ENCODE results near the gene CNPPD1. TPM values are rescaled to one million over a fixed set of nuclear protein-coding genes. Genes with fewer than 3 reads are reported as not detected.

CNPPD1 gene
- total and polyA plus RNA-seq, 11 donors, result 37.3 to 118 (median 57.2) TPM

GRCh38 chr2:219168932-219169331 lies 7.8 kb downstream of the CNPPD1 start:
- Histone ChIP-seq H3K27ac (no peak overlapping the region), H3K9me3 (no peaks in the 10 kb centered on the region), H3K27me3 (no peaks in the 10 kb centered on the region), H3K36me3 (peaks cover 0 to 28% (median 22%) of the 10 kb centered on the region in 9 donors), H3K4me3 (no peak overlapping the region), H3K4me1 (peaks cover 0 to 15% (median 10%) of the 10 kb centered on the region in 12 donors)
- no peak for DNase-seq
- TF ChIP-seq CTCF (IDR thresholded peaks at IDR 0.05) (no peak), POLR2A (IDR thresholded peaks at IDR 0.05) (no peak)
- ATAC-seq, result no peak
- intact Hi-C loops (cut with DNase I), result loop anchor here in 4 of 10 donors (5.0 to 10.0 kb wide), 2 partner anchors 38 to 216 kb away; partner anchors contain the start of genes DNPEP (in 3 of the 4) and ZFAND2B (in 1 of the 4)

DNA sequence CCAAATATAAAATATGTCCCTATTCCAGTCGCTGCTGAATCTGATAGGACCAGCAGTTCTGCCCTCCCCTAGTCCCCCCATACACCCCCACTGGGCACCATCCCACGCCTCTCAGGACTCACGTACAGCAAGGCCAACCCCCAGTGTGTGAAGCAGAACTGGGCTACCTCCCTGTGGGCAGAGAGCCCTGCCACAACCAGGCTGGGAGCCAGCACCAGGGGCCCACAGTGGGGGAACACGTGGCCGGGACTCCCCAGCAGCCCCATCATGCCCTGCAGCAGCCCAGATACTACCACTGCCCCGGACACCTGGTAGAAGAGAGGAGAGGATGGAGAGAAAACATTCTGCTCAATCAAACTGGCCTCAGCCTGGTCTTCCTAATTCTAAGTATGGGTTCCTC lies 8.2 kb downstream of the CNPPD1 start:
- intact Hi-C loops (cut with DNase I), result loop anchor here in 4 of 10 donors (5.0 to 10.0 kb wide), 2 partner anchors 39 to 216 kb away; partner anchors contain the start of genes DNPEP (in 3 of the 4) and ZFAND2B (in 1 of the 4)
- no peak overlapping the region for H3K27ac ChIP-seq
- ATAC-seq, result peak in 2 of 4 donors; percentile 21 to 49
- no peak overlapping the region for H3K4me3 ChIP-seq
- no peak for DNase-seq
- TF ChIP-seq POLR2A (IDR thresholded peaks at IDR 0.05) (no peak), CTCF (IDR thresholded peaks at IDR 0.05) (no peak)
- H3K36me3 ChIP-seq, result peaks cover 0 to 24% (median 18%) of the 10 kb centered on the region in 9 donors
- H3K9me3 ChIP-seq, result no peaks in the 10 kb centered on the region
- WGBS, 4 donors, result 46 to 54% (median 50%) methylated on average over 6 of the region's 6 CpGs
- H3K4me1 ChIP-seq, result peaks cover 0 to 15% (median 10%) of the 10 kb centered on the region in 12 donors
- H3K27me3 ChIP-seq, result no peaks in the 10 kb centered on the region

DNA sequence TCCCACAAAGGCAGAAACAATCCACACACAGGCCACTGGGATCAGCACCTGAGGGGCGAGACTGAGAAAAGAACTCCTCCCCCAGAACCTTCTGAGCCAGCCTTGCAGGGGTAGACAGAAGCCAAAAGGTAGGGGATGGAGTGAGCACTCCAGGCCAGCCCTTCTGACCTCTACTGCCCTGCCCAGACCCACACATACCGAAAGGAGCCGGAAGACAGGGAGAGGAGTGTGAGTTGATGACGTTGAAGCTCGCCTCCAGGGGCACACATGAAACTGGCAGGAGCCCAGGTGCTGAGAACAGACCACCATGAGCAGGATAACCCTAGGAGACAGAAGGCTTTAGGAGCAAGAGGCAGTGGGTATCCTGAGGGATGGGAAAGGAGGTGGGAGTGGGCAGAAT lies 8.7 kb downstream of the CNPPD1 start:
- no peaks in the 10 kb centered on the region for H3K9me3 ChIP-seq
- no peak for DNase-seq
- TF ChIP-seq CTCF (IDR thresholded peaks at IDR 0.05) (no peak), POLR2A (IDR thresholded peaks at IDR 0.05) (no peak)
- H3K36me3 ChIP-seq, result peaks cover 0 to 18% (median 12%) of the 10 kb centered on the region in 9 donors
- intact Hi-C loops (cut with DNase I), result loop anchor here in 4 of 10 donors (5.0 to 10.0 kb wide), 2 partner anchors 39 to 217 kb away; partner anchors contain the start of genes DNPEP (in 3 of the 4) and ZFAND2B (in 1 of the 4)
- no peaks in the 10 kb centered on the region for H3K27me3 ChIP-seq
- no peak overlapping the region for H3K4me3 ChIP-seq
- H3K27ac ChIP-seq, result no peak overlapping the region
- 67 to 75% (median 70%) methylated on average over 5 of the region's 5 CpGs for WGBS, 4 donors
- no peak for ATAC-seq
- peaks cover 0 to 15% (median 10%) of the 10 kb centered on the region in 12 donors for H3K4me1 ChIP-seq

GRCh38 chr2:219165058-219165911 lies 11.4 kb downstream of the CNPPD1 start:
- intact Hi-C loops (cut with DNase I), result loop anchor here in 4 of 10 donors (5.0 to 10.0 kb wide), 2 partner anchors 42 to 220 kb away; partner anchors contain the start of genes DNPEP (in 3 of the 4) and ZFAND2B (in 1 of the 4)
- Histone ChIP-seq H3K36me3 (no peaks in the 10 kb centered on the region), H3K9me3 (no peaks in the 10 kb centered on the region), H3K4me3 (no peak overlapping the region), H3K27me3 (no peaks in the 10 kb centered on the region), H3K4me1 (peaks cover 0 to 9% (median 5%) of the 10 kb centered on the region in 12 donors), H3K27ac (no peak overlapping the region)
- 83 to 90% (median 84%) methylated on average over 10 of the region's 10 CpGs for WGBS, 4 donors
- TF ChIP-seq CTCF (IDR thresholded peaks at IDR 0.05), result no peak
- no peak for TF ChIP-seq POLR2A (IDR thresholded peaks at IDR 0.05)
- no peak for ATAC-seq
- no peak for DNase-seq

Data from heart left ventricle (tissue), 16 donors.